ENCODE measurements around the gene SLC44A1.

Gene SLC44A1

GRCh38 chr9:105437704-105438103 lies 193.3 kb downstream of the SLC44A1 start:
- DNase-seq, result no peak

DNA sequence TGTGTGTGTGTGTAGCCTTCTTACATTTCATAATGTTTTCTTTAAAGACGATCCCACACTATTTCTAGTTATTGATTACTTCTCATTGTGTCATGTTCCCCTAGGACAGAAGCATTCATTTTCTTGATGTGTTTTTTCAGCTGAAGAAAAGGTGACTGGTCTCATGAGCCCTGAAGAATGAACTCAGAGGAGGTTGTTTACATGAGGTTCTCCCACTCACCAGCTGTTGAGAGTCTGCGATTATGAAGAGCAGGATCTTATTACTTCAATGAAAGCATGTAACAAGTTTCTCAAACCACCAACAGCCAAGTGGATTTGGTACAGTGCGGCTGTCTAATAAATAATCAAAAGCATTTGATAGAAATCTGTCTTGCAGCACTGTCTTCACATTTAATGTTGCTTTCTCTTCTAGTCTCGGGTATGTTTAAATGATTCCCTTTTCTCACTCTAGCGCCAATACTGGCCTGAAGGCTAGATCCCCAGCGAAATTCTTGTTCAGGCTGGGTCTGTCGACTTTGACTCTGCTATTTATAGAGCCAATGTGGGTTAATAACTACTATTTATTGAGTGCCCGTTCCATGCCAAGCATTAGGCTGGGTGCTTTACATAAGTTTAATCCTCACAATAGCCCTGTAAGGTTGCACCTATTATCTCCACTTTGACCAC lies 193.8 kb downstream of the SLC44A1 start:
- no peak for DNase-seq

DNA sequence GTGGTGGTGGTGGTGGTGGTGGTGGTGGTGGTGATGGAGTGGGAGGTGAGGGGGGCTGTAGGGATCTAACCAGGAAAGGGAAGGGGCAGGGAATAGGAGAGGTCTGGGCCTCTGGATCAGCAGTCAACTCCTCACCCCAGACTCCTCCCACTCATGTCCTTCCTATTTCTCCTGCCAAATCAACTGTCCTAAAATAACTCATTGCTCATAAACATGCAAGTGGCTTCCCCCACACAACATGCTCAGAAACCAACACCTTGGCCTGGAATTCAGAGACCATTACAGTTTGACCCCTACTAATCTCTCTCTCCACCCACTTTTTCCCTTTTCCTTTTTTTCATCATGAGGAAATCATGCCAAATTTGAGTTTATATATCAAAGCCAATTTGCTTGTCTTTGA lies 195.0 kb downstream of the SLC44A1 start:
- DNase-seq, result no peak

GRCh38 chr9:105441616-105442160 lies 197.2 kb downstream of the SLC44A1 start:
- DNase-seq, result no peak

DNA sequence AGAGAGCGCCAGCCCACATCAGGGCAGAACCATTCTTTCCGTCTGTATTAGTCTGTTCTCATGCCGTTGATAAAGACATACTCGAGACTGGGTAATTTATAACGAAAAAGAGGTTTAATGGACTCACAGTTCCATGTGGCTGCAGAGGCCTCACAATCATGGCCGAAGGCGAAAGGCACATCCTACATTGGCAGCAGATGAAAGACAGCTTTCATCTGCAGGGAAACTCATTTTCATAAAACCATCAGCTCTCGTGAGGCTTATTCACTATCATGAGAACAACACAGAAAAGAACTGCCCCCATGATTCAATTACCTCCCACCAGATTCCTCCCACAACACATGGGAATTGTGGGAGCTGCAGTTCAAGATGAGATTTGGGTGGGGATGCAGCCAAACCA lies 198.7 kb downstream of the SLC44A1 start:
- DNase-seq, result no peak

GRCh38 chr9:105444130-105444529 lies 199.7 kb downstream of the SLC44A1 start:
- no peak for DNase-seq

GRCh38 chr9:105445203-105445881 lies 200.9 kb downstream of the SLC44A1 start:
- DNase-seq, result no peak

DNA sequence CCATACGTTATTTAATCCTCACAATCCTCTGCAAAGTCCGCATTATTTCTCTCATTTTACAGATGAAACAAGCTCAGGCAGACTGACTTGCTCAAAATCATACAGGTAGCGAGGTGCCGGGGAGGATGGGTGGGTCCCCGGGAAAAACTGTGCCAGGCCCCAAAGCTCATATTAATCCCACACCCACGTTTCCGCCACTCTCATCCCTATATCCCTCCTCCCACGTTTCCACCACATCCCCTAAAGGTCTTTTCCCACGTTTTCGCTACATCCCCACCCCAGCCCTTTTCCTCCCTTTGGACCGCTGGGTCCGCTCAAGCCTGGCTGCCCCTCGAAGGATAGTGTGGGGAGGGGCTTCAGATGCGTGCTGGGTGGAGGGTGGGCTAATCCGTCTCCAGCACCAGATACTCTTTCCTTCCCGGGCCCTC lies 202.9 kb downstream of the SLC44A1 start:
- DNase-seq, result no peak

GRCh38 chr9:105447814-105448812 lies 203.7 kb downstream of the SLC44A1 start, which contains the start of gene FSD1L:
FSD1L (plus strand) TSS chr9:105448034; CDS start chr9:105448221, 187 bp downstream.
- peak; percentile 77 for DNase-seq

DNA sequence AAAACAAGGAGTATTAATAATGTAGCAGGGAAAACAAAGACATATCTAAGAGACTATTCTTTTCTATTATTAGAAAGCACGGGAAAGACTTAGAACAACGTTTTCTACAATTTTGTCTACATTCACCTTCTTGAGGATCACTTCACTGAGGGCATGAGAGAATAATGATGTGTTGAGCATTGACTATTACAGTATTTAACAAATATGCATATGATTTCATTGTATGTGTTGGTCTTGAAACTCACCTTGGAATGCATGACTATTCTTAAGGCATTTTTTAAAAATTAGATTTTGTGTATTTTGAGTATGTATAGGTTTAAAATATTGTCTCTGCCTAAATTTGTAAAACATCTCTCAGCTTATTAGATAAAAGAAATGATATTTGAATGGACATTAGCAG lies 204.6 kb downstream of the SLC44A1 start:
- DNase-seq, result no peak

GRCh38 chr9:105452185-105452584 lies 207.7 kb downstream of the SLC44A1 start:
- DNase-seq, result no peak

- no peak for DNase-seq
Observed at GRCh38 chr9:105455836-105456475, 211.5 kb downstream of the SLC44A1 start.

- DNase-seq, result no peak
Observed at GRCh38 chr9:105457560-105458294, 213.3 kb downstream of the SLC44A1 start.

DNA sequence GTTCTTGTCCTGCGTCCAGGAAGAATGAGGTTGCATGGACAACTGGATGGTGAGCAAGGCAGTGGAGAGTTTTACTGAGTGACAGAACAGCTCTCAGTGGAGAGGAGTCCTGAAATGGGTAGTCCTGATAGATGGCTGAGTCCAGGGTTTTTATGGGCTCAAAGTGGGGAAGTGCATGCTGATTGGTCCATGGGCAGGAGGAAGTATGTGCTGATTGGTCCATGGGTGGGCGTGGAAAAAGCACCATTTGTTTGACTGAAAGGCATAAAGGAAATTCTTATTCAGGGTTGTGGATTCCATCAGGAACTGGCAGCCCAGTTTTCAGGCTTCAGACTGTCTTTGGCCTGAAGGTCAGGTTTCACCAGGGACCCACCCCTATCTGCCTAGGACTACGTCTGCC lies 214.0 kb downstream of the SLC44A1 start:
- DNase-seq, result no peak

- DNase-seq, result no peak
Observed at GRCh38 chr9:105459336-105459735, 214.9 kb downstream of the SLC44A1 start.

GRCh38 chr9:105466898-105467455 lies 222.5 kb downstream of the SLC44A1 start:
- DNase-seq, result no peak

- no peak for DNase-seq
Observed at GRCh38 chr9:105468875-105469274, 224.4 kb downstream of the SLC44A1 start.

GRCh38 chr9:105473221-105473620 lies 228.8 kb downstream of the SLC44A1 start:
- DNase-seq, result no peak

GRCh38 chr9:105475302-105475701 lies 230.9 kb downstream of the SLC44A1 start:
- DNase-seq, result no peak

GRCh38 chr9:105479846-105480245 lies 235.4 kb downstream of the SLC44A1 start:
- DNase-seq, result no peak

- DNase-seq, result no peak
Observed at GRCh38 chr9:105483618-105484017, 239.2 kb downstream of the SLC44A1 start.
